Activated T-cell treated with anti-CD3 and anti-CD28 coated beads for 48 hours (primary cell): ENCODE data around the gene BOLL.
"Not testable (repeated sequence)": the region's sequence is repeated elsewhere in the genome, so short reads cannot be mapped to it uniquely, and the experiment has no call there.

Source experiments
- DNase-seq: peaks from one replicate; pipeline ENCODE4 v3.0.0-alpha.2; 2020; ENCODE audit warnings: low read depth

Gene BOLL

DNA sequence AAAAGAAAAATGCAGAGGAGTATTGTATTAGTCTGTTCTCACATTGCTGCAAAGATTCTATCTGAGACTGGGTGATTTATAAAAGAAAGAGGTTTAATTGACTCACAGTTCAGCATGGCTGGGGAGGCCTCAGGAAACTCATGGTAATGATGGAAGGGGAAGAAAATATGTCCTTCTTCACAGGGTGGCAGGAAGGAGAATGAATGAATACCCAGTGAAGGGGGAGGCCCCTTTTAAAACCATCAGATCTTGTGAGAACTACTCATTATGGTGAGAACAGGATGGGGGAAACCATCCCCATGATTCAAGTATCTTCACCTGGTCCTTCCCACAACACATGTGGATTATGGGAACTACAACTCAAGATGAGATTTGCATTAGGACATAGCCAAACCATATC lies 10.2 kb upstream of the BOLL start:
- DNase-seq, result no peak

DNA sequence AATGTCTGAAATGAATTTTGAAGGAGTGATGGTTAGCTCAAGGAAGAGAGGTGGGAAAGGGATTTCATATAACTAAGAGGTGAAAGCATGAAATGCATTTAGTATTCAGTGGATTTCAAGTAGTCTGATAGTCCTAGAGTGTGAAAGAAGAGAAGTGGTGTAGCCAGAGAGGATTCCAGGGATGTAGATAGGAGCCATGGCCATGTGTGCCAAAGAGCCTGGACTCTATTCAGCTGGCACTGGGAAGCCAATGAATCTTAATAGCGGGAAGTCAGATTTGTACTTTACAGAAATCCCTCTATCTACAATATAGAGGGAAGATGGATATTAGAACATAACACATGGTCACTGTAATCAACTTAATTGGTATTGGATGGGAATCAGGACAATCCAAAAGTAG lies 8.3 kb upstream of the BOLL start:
- no peak for DNase-seq

DNA sequence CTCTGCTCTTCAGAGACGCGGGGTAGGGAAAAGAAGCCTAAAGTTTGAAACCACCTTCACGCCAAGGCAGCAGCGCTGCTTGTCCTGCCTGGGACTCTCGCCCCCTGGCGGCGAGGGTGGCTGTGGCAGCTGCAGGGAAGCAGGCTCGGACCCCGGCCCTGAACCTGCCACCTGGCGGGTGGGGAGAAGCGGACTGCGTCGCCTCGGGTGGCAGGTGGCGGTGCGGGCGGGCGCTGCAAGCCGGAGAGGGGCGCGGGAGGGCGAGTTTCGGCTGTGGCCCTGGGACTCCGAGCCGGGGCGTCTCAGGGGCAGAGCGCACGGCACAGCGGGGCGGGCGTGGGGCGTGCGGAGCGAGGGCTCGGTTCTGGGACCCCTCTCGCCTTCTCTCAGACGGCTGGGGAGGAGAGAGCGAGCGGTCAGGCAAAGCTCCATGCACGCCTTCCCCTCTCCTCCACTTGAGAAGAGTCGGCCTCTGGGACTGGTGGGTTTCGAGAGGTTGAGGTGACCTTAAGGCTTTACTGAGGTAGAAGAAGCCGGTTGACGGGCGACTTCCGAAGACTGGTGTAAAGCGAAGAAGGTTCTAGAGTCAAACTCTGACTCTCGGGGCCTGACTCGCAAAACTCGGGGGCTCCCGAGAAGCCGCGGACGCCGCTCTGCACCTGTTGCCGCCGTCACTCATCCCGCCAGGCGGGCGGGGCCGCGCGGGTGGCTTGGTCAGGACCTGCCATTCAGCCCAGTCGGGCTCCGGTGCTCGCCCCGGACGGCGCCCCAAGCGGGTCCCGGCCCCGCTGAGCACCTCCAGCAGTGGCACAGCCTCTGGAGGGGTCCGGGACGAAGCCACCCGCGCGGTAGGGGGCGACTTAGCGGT lies 1.1 kb upstream of the BOLL start:
- peak; percentile 72 for DNase-seq

DNA sequence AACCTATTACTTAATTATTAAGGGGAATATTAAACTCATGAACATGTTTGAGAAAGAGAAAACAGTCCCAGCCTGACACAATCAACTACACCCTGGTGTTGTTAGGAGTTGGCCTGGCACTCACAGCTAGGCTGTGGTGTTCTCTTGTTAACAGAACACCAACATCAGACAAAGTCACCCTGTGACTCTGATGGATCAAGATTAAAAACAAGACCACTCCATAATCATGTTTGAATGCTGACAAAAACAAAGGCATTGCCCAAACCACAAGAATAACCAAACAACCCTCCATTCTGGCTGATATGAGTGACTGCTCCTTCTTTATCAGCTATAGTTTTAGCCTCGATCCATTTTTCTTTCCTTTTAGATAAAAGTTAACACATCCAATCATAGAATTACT lies 3.0 kb downstream of the BOLL start:
- no peak for DNase-seq

DNA sequence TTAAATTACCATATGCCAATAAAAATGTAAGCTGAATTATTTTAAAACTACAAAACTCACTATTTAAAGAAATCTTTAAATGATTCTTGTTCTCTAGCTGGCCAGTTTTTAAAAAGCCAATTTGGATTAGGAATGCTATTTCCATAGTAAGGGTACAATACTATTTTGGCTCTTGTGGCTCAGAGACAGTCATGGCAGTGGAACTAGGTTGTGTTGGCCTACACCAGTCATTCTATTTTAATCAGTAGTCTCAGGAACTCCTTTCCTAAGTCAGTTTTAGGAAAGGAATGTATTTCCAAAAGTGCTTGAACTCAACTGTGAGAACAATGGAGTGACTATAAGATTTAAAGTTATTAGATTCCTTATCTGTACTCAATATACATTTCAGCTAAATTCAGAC lies 5.9 kb downstream of the BOLL start:
- DNase-seq, result no peak

DNA sequence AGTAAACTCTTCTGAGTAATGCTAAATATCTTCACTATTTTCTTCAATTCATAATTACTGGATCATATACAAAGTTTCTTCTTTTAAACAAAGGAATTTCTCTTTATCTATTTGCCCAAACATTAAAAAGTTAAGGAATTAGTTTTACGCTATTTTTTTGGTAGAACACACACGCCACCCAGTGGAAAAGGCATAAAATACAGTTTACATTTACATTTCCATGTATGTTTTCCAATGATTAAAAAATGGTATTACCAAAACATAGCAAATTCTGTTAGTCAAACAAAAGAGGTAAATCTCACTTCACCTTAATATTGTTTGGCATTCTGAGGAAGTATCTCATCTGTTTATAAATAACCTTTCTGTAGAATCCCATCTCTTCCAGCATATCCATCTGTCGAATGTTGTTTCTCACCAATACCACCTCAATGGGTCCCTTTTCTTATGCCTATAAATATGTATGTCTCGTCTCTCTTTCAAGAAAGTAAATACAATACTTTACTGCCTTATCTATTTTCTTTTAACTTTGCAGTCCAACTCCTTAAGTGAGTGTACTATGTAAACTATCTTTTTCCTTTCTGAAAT lies 7.2 kb downstream of the BOLL start:
- no peak for DNase-seq

DNA sequence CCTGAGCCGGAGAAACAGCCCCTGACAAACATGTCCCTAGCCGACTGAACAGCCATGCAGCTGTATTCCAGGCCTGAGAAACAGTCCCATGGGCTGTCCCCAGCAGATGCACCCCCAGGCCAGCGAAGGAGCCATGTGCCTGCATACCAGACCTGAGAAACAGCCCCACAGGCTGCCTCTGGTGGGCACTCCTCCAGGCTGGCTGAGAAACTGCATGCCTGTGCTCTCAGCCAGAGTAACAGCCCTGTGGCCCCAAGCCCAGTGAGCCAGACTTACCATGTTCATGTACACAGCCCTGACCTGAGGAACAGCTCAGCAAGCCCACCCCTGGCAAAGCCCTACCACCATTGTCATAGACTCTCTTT lies 24.8 kb downstream of the BOLL start:
- DNase-seq, result no peak

DNA sequence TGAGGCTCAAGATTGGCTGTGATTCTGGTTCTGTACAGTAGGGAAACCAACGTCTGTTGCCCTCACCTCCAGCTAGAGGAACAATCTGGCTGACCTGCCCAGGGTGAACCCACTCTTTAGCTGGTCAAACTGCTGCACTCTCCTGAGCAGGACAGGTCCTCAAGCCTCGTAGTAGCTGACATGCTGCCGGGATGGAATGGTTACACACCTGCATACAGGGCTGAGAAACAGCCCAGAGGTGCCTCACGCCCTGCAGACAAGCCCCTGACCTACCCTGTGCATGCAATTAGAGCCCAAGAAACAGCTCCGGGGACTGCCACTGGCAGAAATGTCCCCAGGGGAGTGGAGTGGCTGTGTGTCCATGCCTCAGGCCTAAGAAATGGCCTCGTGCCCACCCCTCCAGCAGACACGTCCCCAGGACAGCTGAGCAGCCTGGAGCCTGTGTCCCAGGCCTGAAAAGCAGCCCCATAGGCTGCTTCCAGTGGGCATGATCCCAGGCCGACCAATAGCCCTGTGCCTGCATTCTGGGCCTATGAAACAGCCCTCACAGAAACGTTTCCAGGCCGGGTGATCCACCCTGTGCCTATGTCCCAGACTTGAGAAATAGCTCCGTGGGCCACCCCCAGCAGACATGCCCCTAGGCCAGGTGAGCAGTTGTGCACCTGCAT lies 25.4 kb downstream of the BOLL start:
- no peak for DNase-seq

DNA sequence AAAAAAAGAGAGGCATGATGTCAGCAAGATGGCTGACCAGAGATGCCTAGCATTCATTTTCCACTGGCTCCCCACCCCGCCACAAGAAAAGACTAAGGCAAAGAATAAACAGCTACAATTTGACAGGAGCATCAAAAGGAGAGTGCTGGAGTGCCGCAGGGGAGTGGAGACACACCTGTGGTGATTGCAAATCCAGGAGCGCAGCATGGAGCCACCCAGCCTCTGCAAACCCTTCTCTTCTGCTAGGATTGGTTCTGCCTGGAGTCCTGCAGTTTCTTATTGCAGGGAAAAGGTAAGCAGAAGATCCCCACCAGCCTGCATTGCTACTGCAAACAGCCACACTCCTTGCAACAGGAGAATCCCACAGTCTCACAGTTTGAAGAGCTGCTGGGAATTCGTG lies 26.1 kb downstream of the BOLL start:
- no peak for DNase-seq

DNA sequence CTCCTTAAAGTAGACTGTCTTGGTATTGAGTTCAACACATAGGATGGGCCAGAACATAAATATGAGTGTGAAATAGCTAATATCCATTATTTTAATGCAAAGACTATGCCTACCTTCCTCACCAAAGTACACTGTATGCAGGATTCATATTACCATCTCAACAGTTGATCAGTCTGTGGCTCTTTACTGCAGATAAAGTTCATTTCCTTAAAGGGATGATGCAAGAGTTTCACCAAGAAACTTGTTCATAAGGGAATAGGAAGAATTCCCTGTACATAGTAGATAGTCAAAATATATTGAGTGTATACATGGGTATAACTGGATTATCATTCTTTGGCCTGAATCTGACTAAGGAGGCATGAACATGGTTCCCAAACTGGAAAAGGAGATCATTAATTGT lies 44.9 kb downstream of the BOLL start:
- no peak for DNase-seq

DNA sequence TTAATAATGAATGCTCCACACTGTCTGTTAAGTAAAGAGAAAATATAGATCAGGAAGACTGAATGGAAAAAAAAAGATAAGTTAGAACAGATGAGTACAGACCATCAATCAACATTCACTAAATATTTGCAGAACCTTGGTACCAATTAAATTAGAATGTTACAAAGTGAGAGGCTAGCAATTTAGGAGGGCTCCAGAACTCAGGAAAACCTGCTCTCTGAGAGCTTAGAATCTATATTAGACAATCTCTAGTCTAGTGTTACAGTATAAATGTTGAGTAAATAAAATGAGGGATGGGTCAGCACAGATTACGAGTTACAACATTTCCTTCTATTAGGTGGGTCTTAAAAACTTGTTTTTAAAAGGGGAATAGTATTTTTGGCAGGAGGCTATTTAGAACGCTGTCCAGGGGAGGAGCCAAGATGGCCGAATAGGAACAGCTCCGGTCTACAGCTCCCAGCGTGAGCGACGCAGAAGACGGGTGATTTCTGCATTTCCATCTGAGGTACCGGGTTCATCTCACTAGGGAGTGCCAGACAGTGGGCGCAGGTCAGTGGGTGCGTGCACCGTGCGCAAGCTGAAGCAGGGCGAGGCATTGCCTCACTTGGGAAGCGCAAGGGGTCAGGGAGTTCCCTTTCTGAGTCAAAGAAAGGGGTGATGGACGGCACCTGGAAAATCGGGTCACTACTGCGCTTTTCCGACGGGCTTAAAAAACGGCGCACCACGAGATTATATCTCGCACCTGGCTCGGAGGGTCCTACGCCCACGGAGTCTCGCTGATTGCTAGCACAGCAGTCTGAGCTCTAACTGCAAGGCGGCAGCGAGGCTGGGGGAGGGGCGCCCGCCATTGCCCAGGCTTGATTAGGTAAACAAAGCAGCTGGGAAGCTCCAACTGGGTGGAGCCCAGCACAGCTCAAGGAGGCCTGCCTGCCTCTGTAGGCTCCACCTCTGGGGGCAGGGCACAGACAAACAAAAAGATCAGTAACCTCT lies 56.3 kb downstream of the BOLL start:
- not testable (repeated sequence) for DNase-seq

DNA sequence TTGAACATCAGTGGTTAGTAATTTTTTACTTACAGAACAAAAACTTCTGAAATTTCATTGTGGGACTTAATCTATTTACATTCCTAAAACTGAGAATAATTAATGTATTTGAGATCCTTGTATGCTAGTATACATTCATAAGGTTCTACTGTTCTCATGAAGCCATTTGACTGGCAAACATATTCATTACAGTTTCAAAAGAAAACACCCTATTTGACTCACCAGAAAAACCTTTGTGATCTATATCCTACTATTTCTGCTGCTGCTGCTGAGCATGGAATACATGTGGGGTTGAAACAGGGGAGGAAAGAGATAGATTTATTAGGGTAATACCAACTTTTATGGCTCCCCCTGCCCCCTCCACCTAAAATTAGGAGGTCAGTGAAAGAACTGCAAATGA lies 58.1 kb downstream of the BOLL start:
- no peak for DNase-seq

DNA sequence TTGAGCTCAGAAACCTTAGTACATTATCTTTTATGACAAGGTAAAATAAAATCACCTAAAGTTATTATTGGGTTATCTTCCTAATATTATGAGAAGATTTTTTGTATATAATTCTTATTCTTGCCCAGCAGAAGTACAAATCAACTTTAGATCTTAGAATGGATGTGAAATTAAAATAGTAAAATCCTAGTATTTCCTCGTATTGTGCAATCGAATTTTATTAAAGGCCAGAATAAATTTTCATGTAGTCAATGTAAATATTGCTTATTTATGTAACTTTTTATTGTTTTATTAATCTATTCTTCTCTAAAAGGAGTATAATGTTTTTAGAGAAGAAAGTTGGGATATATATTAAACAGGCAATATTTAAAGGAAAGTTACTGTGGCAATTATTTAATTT lies 67.3 kb downstream of the BOLL start:
- no peak for DNase-seq

DNA sequence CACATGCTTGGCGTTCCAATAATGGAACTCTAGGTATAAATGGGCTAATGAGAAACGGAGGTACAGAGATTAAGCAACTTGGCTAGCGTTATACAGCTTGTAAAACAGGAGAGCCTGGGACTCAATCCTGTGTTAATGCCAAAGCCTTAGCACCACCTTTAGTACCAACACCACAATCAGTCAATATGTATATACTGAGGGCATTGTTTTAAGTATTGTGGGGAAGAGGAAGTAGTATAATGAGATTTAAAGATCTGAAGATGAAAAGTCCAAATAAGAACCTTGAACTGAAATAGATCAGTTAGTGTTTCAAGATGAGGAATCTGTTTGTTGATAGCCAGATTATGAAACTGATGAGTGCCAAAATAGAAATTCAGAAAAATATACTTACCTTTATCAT lies 71.8 kb downstream of the BOLL start:
- DNase-seq, result no peak

DNA sequence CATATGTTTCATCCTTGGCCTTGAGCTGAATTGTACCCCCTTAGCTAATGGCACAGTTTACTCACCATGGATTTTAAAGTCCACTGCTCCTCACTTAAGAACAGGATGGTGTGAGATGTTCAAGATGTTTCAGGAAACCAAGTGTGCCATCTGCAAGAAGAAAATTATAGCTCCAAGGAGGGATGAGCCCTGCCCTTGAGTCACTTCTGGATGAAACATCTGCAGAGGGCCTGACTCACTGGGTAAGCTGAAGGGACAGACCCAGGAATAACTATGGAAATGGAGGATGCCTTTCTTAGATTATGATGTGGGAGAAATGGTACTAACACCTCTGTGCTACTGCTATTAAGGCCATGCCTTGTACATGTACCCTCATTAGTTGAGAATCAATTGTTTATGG lies 73.5 kb downstream of the BOLL start:
- DNase-seq, result no peak

DNA sequence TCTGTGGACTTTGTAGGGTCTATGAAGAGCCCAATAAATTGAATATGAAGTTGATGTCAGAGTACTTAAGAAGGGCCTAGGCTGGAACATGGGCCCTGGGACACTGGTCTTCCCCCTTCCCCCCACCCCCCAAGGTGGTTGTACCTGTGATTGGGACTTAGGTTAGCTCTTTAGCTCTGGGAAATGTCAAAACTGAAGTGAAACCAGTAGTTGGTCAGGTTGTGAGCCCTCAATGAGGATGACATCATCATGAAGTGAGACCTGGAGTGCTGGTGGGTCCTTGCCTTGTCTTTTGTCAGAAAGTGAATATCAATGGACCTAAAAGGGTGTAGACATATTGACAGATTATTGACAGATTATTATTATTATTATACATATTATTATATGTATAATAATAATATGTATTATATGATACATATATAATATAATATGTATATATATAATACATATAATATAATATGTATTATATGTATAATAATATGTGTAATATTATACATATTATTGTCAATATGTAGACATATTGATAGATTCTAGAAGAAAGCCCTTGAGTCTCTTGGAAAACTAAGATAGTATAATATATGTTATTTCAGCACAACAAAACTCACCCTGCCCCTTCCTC lies 74.6 kb downstream of the BOLL start:
- peak; percentile 12 for DNase-seq

DNA sequence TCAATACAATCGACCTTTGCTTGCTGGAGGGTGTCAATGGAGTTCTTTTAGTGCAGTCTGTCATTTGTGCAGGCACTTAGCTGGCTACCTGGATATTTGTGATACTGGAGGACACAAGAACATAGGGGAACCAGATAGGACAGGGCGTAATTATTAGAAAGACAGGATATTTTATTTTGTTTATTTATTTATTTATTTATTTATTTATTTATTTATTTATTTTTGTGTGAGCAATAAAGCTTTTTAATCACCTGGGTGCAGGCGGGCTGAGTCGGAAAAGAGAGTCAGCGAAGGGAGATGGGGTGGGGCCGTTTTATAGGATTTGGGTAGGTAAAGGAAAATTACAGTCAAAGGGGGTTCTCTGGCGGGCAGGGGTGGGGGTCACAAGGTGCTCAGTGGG lies 76.0 kb downstream of the BOLL start:
- not testable (repeated sequence) for DNase-seq

DNA sequence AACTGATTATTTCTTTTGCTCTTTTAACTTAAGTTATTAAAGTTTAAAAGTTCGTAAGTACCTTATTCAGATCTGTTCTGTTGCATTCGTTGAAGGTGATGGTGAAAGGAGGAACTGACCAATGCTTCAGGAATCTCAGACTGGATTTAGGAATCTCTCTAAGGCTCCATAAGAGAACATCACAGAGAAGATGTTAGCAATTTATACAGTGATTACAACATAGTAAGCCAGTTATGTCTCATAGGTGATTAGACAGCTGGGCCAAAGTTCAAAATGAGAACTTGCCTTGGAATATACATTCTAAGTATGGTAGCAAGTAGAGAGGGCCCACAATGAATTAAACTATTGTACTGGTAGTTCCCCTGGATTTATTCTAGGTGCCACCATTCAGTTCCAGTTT lies 76.8 kb downstream of the BOLL start:
- DNase-seq, result no peak

DNA sequence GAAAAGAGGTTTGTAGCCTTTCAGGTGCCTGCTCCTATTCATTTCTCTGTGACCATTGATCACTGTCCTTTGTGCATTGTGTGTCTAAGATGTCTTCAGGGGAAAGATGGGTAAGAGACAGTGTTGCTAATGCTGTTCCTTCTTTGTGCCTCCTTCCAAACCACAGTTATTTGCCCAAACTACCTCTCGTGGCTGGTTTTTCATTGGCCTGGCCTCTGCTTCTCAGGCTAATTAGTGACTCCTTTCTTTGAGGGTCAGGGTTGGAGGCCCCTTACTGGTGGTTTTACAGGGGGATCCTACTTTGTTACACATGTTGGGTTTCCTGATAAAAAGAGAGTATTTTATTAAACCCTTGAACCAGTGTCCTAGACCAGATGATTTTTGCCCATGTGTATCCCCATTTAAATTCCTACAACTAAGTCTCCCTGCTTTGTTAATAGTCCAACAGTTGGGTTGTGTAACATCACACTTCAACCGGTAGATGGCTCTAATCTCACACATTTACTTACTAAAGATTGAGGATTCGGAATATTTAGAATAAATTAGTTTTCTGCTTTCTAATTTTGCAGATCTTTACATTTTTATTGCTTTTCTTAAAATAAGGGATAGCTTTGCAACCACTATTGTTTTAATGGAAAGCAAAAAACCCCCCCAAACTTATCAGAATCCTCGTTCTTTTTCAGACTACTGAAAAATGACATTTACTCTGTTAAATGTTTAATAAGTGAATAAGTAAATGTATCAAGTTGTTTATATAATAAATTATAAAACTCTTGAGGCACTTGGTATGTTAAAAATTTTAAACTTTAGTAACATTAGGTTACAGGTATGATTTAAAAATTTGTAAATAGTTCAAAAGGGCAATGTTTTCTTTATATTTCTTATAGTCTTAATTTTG lies 77.6 kb downstream of the BOLL start:
- DNase-seq, result no peak

DNA sequence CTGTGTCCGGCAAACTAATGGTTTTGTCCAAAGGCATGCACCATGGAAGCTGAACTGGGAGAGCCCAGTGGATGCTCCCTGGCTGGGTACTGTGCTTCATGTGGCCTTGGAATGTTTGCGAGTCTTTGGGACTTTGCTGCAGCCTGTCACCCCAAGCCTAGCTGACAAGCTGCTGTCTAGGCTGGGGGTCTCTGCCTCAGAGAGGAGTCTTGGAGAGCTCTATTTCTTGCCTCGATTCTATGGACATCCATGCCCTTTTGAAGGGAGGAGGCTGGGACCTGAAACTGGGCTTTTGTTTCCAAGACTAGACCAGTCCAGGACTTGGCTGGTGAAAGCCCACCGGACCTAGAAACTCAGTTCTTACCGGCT lies 78.3 kb downstream of the BOLL start:
- DNase-seq, result no peak
